Measurements from ENCODE around the gene SASH1. TPM values are rescaled to one million over a fixed set of nuclear protein-coding genes. Genes with fewer than 3 reads are reported as not detected.

Gene SASH1
- polyA plus RNA-seq, 1 experiment: 32.2 TPM

DNA sequence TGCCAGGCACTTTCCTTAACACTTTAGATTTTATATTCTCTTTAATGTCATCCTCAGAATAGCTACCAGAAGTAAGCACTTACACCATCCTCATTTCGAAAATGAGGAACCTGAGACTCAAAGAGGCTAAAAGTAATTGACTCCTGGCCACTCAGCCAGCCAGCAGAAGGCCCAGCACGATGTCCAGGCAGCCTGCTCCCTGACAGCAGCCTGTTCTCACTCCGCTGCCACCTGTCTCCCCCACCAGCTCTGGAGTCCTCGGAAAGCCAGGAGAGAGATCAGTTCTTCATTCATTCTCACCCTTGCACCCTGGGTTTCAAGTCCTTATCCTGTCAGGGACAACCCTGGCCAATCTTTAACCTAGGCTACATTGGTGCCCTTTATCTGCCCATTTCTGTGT lies 174.0 kb downstream of the SASH1 start:
- POLR2A ChIA-PET: no interaction called here
- CTCF ChIA-PET: no interaction called here
- Histone ChIP-seq H3K27me3 (ENCODE audit: control insufficient read depth, insufficient read depth, low read length) (no peaks in the 10 kb centered on the region), H3K4me3 (ENCODE audit: low read depth, low read length) (no peak overlapping the region), H3K36me3 (ENCODE audit: control insufficient read depth, insufficient read depth, low read length) (peaks cover 18% of the 10 kb centered on the region)
- DNase-seq (ENCODE audit: low read depth): no peak
- TF ChIP-seq, protein P1, sequence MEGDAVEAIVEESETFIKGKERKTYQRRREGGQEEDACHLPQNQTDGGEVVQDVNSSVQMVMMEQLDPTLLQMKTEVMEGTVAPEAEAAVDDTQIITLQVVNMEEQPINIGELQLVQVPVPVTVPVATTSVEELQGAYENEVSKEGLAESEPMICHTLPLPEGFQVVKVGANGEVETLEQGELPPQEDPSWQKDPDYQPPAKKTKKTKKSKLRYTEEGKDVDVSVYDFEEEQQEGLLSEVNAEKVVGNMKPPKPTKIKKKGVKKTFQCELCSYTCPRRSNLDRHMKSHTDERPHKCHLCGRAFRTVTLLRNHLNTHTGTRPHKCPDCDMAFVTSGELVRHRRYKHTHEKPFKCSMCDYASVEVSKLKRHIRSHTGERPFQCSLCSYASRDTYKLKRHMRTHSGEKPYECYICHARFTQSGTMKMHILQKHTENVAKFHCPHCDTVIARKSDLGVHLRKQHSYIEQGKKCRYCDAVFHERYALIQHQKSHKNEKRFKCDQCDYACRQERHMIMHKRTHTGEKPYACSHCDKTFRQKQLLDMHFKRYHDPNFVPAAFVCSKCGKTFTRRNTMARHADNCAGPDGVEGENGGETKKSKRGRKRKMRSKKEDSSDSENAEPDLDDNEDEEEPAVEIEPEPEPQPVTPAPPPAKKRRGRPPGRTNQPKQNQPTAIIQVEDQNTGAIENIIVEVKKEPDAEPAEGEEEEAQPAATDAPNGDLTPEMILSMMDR (IDR thresholded peaks at IDR 0.05; ENCODE audit: insufficient read depth, low read depth, low read length): no peak

DNA sequence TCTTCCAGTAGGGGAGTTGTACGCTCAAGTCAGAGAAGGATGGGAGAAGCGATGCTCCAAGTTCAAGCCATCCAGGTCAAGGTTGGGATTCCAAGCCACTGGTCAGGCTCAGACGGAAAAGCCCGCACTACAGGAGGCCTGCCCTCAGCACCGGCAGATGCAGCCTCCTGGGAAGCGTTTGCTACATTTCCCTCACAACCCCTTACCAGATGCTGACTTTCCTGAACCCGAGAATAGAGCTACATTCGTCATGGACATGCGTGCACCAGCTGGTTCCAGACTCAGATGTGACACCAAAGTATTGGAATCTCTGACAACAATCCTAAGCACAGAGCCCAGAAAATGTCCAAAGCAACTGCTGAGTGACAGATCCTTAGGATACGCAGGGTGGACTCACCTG lies 174.8 kb downstream of the SASH1 start:
- POLR2A ChIA-PET: no interaction called here

DNA sequence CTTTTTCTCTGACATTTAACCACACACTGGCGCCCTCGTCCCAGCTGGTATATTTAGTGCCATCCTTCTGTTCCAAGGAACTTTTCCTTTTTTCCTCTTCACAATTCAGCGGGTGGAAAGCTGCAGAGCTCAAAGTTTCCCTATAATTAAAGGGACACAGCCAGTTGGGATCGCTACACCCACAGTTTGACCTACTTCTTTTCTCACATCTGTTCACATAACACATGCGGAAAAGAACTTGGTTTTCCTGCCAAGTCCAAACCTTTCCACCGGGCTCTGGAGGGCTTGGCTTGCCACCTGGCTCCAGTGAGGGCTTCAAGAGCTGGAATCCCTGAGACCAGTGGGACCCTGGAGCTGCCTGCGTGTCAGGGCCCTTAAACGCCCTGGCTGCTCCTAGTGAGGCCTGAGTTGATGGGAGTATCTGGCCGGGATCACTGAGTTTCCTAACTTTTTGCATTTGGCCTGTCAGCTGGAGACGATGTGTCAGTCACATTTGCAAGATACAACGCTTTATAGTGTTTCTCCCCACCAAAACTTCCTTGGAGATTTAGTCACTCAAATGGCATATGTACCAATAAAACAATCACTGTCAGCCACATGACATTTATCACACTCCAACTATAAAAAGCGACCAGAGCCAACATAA lies 176.0 kb downstream of the SASH1 start:
- ChIA-PET POLR2A (interaction anchor here (1.0 kb wide), 1 partner anchor 9 kb away, joined by 4 read pairs; no protein-coding TSS in a partner anchor), CTCF (interaction anchor here (1.5 kb wide), 1 partner anchor 54 kb away, joined by 4 read pairs; no protein-coding TSS in a partner anchor)
- Histone ChIP-seq H3K27me3 (ENCODE audit: control insufficient read depth, insufficient read depth, low read length) (no peaks in the 10 kb centered on the region), H3K4me3 (ENCODE audit: low read depth, low read length) (no peak overlapping the region), H3K36me3 (ENCODE audit: control insufficient read depth, insufficient read depth, low read length) (peaks cover 18% of the 10 kb centered on the region)
- TF ChIP-seq, protein P1 (IDR thresholded peaks at IDR 0.05; ENCODE audit: insufficient read depth, low read depth, low read length): no peak
- no peak for DNase-seq (ENCODE audit: low read depth)

More for the DNA sequence above, 174.8 kb downstream of the SASH1 start:
- no peak overlapping the region for H3K4me3 ChIP-seq (ENCODE audit: low read depth, low read length)
- TF ChIP-seq, protein P1 (IDR thresholded peaks at IDR 0.05; ENCODE audit: insufficient read depth, low read depth, low read length): no peak
- H3K27me3 ChIP-seq (ENCODE audit: control insufficient read depth, insufficient read depth, low read length): no peaks in the 10 kb centered on the region
- peaks cover 18% of the 10 kb centered on the region for H3K36me3 ChIP-seq (ENCODE audit: control insufficient read depth, insufficient read depth, low read length)
- CTCF ChIA-PET: no interaction called here
- DNase-seq (ENCODE audit: low read depth): no peak

DNA sequence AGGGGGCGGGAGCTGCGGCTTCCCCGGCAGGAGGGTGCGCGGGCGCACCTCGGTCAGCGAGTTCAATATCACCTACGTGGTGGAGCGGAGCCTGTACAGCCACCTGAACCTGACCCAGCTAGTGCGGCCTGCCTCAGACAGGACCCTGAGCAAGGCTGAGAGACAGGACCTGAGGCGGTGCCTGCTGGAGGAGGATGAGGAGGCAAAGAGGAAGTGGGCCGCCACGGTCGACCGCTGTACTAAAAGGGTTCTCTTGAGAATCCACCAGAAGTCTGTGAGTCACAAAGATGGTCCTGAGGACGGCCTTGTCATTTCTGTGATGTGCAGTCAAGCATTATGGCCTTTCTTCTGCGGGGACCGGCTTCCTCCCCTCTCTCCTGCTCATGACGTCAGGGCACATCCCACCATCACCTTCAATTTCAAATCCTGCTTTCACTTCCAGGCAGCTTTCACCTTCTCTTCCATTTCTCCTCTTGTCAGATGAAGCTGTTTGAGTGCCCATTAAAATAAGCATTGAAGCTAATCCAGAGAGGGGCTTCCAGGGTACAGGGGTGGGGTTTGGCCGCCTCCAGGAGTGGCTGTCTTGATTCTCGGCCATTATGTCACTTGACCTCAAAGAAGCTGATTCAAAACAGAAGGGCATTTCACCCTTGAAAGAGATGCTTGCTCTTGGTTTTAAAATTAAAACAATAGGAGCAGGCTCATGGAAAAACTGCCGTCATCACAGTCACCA lies 177.6 kb downstream of the SASH1 start:
- POLR2A ChIA-PET: no interaction called here
- Histone ChIP-seq H3K27me3 (ENCODE audit: control insufficient read depth, insufficient read depth, low read length) (no peaks in the 10 kb centered on the region), H3K4me3 (ENCODE audit: low read depth, low read length) (no peak overlapping the region), H3K36me3 (ENCODE audit: control insufficient read depth, insufficient read depth, low read length) (peaks cover 18% of the 10 kb centered on the region)
- CTCF ChIA-PET: no interaction called here
- TF ChIP-seq, protein P1 (IDR thresholded peaks at IDR 0.05; ENCODE audit: insufficient read depth, low read depth, low read length): no peak
- no peak for DNase-seq (ENCODE audit: low read depth)

DNA sequence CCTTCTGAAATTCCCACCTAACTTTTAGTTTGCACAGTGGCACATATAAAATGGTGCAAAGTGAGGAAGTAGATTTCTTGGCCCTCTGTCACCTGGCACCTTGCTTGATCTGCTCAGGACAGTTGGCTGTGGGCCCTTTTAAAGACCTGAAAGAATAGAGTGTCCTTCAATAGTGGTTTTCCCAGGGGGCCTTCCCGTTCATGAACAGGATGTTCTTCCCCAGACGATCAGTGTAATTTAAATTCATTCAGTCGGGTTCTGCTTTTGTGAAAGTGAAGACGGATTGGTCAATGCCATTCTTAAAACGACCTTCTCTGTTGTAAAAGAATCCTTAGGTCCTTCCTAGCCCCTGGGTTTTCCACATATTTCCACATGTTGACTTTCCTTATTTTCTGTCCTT lies 178.5 kb downstream of the SASH1 start:
- CTCF ChIA-PET: no interaction called here
- no peak overlapping the region for H3K4me3 ChIP-seq (ENCODE audit: low read depth, low read length)
- DNase-seq (ENCODE audit: low read depth): no peak
- H3K36me3 ChIP-seq (ENCODE audit: control insufficient read depth, insufficient read depth, low read length): peaks cover 20% of the 10 kb centered on the region
- POLR2A ChIA-PET: interaction anchor here (0.5 kb wide), 1 partner anchor 11 kb away, joined by 14 read pairs; no protein-coding TSS in a partner anchor
- TF ChIP-seq, protein P1 (IDR thresholded peaks at IDR 0.05; ENCODE audit: insufficient read depth, low read depth, low read length): no peak
- no peaks in the 10 kb centered on the region for H3K27me3 ChIP-seq (ENCODE audit: control insufficient read depth, insufficient read depth, low read length)

Data from BJ (cell line).